Mesendoderm (in vitro differentiated cells): ENCODE data around the gene DHX29.

Experiments
- DNase-seq: peaks from one replicate; pipeline ENCODE4 v3.0.0; 2013
- H2AK5ac ChIP-seq: 2 replicates; pipeline ENCODE4 v1.6.1; 2013; ENCODE audit warnings: low read length, inconsistent platforms
- H2BK120ac ChIP-seq: 2 replicates; pipeline ENCODE4 v1.6.1; 2013; ENCODE audit warnings: low read depth, mild to moderate bottlenecking, low read length, moderate library complexity, mixed read lengths
- H2BK15ac ChIP-seq: replicated peaks from 2 replicates; pipeline ENCODE4 v1.6.1; 2013; ENCODE audit warnings: low read depth, mild to moderate bottlenecking, moderate library complexity
- H2BK5ac ChIP-seq: 2 replicates; pipeline ENCODE4 v1.6.1; 2013; ENCODE audit warnings: low read length, inconsistent platforms
- H3K18ac ChIP-seq: 2 replicates; pipeline ENCODE4 v1.6.1; 2013; ENCODE audit warnings: mild to moderate bottlenecking, low read length, mixed read lengths
- H3K23ac ChIP-seq: one replicate; pipeline ENCODE4 v1.6.1; 2013; ENCODE audit warnings: low read length
- H3K27ac ChIP-seq: 2 replicates; pipeline ENCODE4 v1.5.1; 2013; ENCODE audit warnings: low read depth, mild to moderate bottlenecking, inconsistent platforms, low read length, moderate library complexity
- H3K27me3 ChIP-seq: 2 replicates; pipeline ENCODE4 v1.6.1; 2013; ENCODE audit warnings: low read length, control low read depth, mild to moderate bottlenecking, inconsistent platforms; ENCODE audit not compliant: insufficient read depth, poor library complexity
- H3K36me3 ChIP-seq: 2 replicates; pipeline ENCODE4 v1.6.1; 2013; ENCODE audit warnings: low read length, inconsistent platforms; ENCODE audit not compliant: control insufficient read depth, insufficient read depth
- H3K4ac ChIP-seq: one replicate; pipeline ENCODE4 v1.6.1; 2013; ENCODE audit warnings: low read depth, mild to moderate bottlenecking, low read length, moderate library complexity
- H3K4me1 ChIP-seq: 2 replicates; pipeline ENCODE4 v1.6.1; 2013; ENCODE audit warnings: low read depth, low read length, inconsistent platforms; ENCODE audit not compliant: control insufficient read depth
- H3K4me2 ChIP-seq: 2 replicates; pipeline ENCODE4 v1.6.1; 2013; ENCODE audit warnings: low read length
- H3K4me3 ChIP-seq: 2 replicates; pipeline ENCODE4 v1.5.1; 2013; ENCODE audit warnings: mild to moderate bottlenecking, low read length
- H3K56ac ChIP-seq: one replicate; pipeline ENCODE4 v1.6.1; 2013; ENCODE audit warnings: low read length
- H3K79me1 ChIP-seq: 2 replicates; pipeline ENCODE4 v1.6.1; 2013; ENCODE audit warnings: low read length, inconsistent platforms
- H3K79me2 ChIP-seq: 2 replicates; pipeline ENCODE4 v1.6.1; 2013; ENCODE audit warnings: mild to moderate bottlenecking, low read length; ENCODE audit not compliant: control insufficient read depth, insufficient read depth
- H3K9ac ChIP-seq: 2 replicates; pipeline ENCODE4 v1.6.1; 2013; ENCODE audit warnings: low read length, inconsistent platforms
- H4K5ac ChIP-seq: one replicate; pipeline ENCODE4 v1.6.1; 2013; ENCODE audit warnings: low read length
- H4K8ac ChIP-seq: one replicate; pipeline ENCODE4 v1.6.1; 2013; ENCODE audit warnings: low read depth, mild to moderate bottlenecking, control low read depth, low read length, moderate library complexity
- WGBS: extraction: QIAGEN DNeasy Blood & Tissue Kit; methylation state at CpG from one replicate; pipeline ENCODE4 v1.1.7; 2013; ENCODE audit warnings: low lambda C conversion rate, missing lambda C conversion rate; ENCODE audit not compliant: insufficient coverage; ENCODE audit errors: extremely low coverage; 5-methylcytosine and 5-hydroxymethylcytosine counted together

The DHX29 gene

GRCh38 chr5:55333017-55333416, 25.5 kb upstream of the DHX29 start:
- Histone ChIP-seq H3K56ac (no peak overlapping the region), H3K79me1 (peaks cover 8% of the 10 kb centered on the region), H2BK5ac (no peak overlapping the region), H3K4me1 (no peaks in the 10 kb centered on the region), H3K36me3 (no peaks in the 10 kb centered on the region), H3K4me2 (no peak overlapping the region), H2AK5ac (no peak overlapping the region), H4K8ac (no peak overlapping the region), H3K4me3 (no peak overlapping the region), H3K79me2 (peaks cover 7% of the 10 kb centered on the region), H3K27me3 (no peaks in the 10 kb centered on the region), H2BK15ac (no peak overlapping the region), H3K4ac (no peak overlapping the region), H3K23ac (no peak overlapping the region), H2BK120ac (no peak overlapping the region), H3K9ac (no peak overlapping the region), H4K5ac (no peak overlapping the region), H3K18ac (no peak overlapping the region), H3K27ac (no peak overlapping the region)
- no peak for DNase-seq
- no CpG with 5 or more reads among the region's 1 CpG for WGBS

- H3K4me2 ChIP-seq, result no peak overlapping the region
- H3K79me1 ChIP-seq, result peaks cover 5% of the 10 kb centered on the region
- H3K36me3 ChIP-seq, result no peaks in the 10 kb centered on the region
- H2BK5ac ChIP-seq, result no peak overlapping the region
- H3K27me3 ChIP-seq, result no peaks in the 10 kb centered on the region
- H3K9ac ChIP-seq, result no peak overlapping the region
- no peak overlapping the region for H3K4ac ChIP-seq
- H3K56ac ChIP-seq, result no peak overlapping the region
- H3K4me3 ChIP-seq, result no peak overlapping the region
- no peak overlapping the region for H3K27ac ChIP-seq
- no CpG with 5 or more reads among the region's 3 CpGs for WGBS
- no peak overlapping the region for H3K18ac ChIP-seq
- H4K8ac ChIP-seq, result no peak overlapping the region
- no peaks in the 10 kb centered on the region for H3K4me1 ChIP-seq
- no peak for DNase-seq
- H2AK5ac ChIP-seq, result no peak overlapping the region
- no peak overlapping the region for H3K23ac ChIP-seq
- H4K5ac ChIP-seq, result no peak overlapping the region
- H2BK15ac ChIP-seq, result no peak overlapping the region
- H3K79me2 ChIP-seq, result peaks cover 6% of the 10 kb centered on the region
- H2BK120ac ChIP-seq, result no peak overlapping the region
Measured at GRCh38 chr5:55331321-55331720, 23.8 kb upstream of the DHX29 start.

- Histone ChIP-seq H3K4me3 (no peak overlapping the region), H3K4me1 (no peaks in the 10 kb centered on the region), H3K27ac (no peak overlapping the region), H3K56ac (no peak overlapping the region), H4K8ac (no peak overlapping the region), H2BK5ac (no peak overlapping the region), H3K23ac (no peak overlapping the region), H4K5ac (no peak overlapping the region), H3K79me1 (peaks cover 3% of the 10 kb centered on the region), H2BK15ac (no peak overlapping the region), H3K36me3 (no peaks in the 10 kb centered on the region), H3K79me2 (peaks cover 3% of the 10 kb centered on the region), H3K9ac (no peak overlapping the region), H3K4me2 (no peak overlapping the region), H2BK120ac (no peak overlapping the region), H2AK5ac (no peak overlapping the region), H3K18ac (no peak overlapping the region), H3K27me3 (no peaks in the 10 kb centered on the region), H3K4ac (no peak overlapping the region)
- no CpG with 5 or more reads among the region's 2 CpGs for WGBS
- DNase-seq, result no peak
Measured at GRCh38 chr5:55327281-55327680, 19.8 kb upstream of the DHX29 start.

- Histone ChIP-seq H3K27ac (no peak overlapping the region), H3K9ac (no peak overlapping the region), H3K27me3 (no peaks in the 10 kb centered on the region), H4K5ac (no peak overlapping the region), H3K36me3 (no peaks in the 10 kb centered on the region), H3K23ac (no peak overlapping the region), H4K8ac (no peak overlapping the region), H3K79me1 (peaks cover 3% of the 10 kb centered on the region), H2BK5ac (no peak overlapping the region), H2AK5ac (no peak overlapping the region), H3K4me2 (no peak overlapping the region), H3K79me2 (peaks cover 5% of the 10 kb centered on the region), H3K4me1 (no peaks in the 10 kb centered on the region), H3K56ac (no peak overlapping the region), H3K18ac (no peak overlapping the region), H3K4me3 (no peak overlapping the region), H2BK15ac (no peak overlapping the region), H2BK120ac (no peak overlapping the region), H3K4ac (no peak overlapping the region)
- WGBS, result no CpG with 5 or more reads among the region's 5 CpGs
- DNase-seq, result no peak
Measured at GRCh38 chr5:55325621-55326020, 18.1 kb upstream of the DHX29 start.

- Histone ChIP-seq H3K23ac (no peak overlapping the region), H3K4me1 (no peaks in the 10 kb centered on the region), H4K5ac (no peak overlapping the region), H3K9ac (no peak overlapping the region), H3K27ac (no peak overlapping the region), H3K79me2 (peaks cover 5% of the 10 kb centered on the region), H2BK15ac (no peak overlapping the region), H2BK5ac (no peak overlapping the region), H3K36me3 (no peaks in the 10 kb centered on the region), H3K18ac (no peak overlapping the region), H3K4me2 (no peak overlapping the region), H2BK120ac (no peak overlapping the region), H3K56ac (no peak overlapping the region), H3K4me3 (no peak overlapping the region), H3K79me1 (peaks cover 1% of the 10 kb centered on the region), H3K27me3 (no peaks in the 10 kb centered on the region), H3K4ac (no peak overlapping the region), H4K8ac (no peak overlapping the region), H2AK5ac (no peak overlapping the region)
- no CpG with 5 or more reads among the region's 1 CpG for WGBS
- peak; percentile 53 for DNase-seq
Measured at GRCh38 chr5:55324815-55325418, 17.4 kb upstream of the DHX29 start.

GRCh38 chr5:55324006-55324405, 16.5 kb upstream of the DHX29 start:
- no peak overlapping the region for H3K4ac ChIP-seq
- peaks cover 3% of the 10 kb centered on the region for H3K79me1 ChIP-seq
- no peak overlapping the region for H2BK120ac ChIP-seq
- no peaks in the 10 kb centered on the region for H3K36me3 ChIP-seq
- no peak overlapping the region for H3K4me3 ChIP-seq
- no peak overlapping the region for H3K23ac ChIP-seq
- H3K4me2 ChIP-seq, result no peak overlapping the region
- H4K5ac ChIP-seq, result no peak overlapping the region
- no peak overlapping the region for H4K8ac ChIP-seq
- no peak overlapping the region for H2BK5ac ChIP-seq
- H3K18ac ChIP-seq, result no peak overlapping the region
- H2AK5ac ChIP-seq, result no peak overlapping the region
- no peak overlapping the region for H3K9ac ChIP-seq
- H3K79me2 ChIP-seq, result peaks cover 11% of the 10 kb centered on the region
- H2BK15ac ChIP-seq, result no peak overlapping the region
- no peak overlapping the region for H3K56ac ChIP-seq
- H3K27ac ChIP-seq, result no peak overlapping the region
- H3K27me3 ChIP-seq, result no peaks in the 10 kb centered on the region
- DNase-seq, result no peak
- H3K4me1 ChIP-seq, result no peaks in the 10 kb centered on the region
